Memory B cell (primary cell): ENCODE measurements around the gene GRK4.
"Not testable (repeated sequence)": the region's sequence is repeated elsewhere in the genome, so short reads cannot be mapped to it uniquely, and the experiment has no call there.

Experiments
- ATAC-seq: fragments of 150-1000 bp; cut with Tn5 transposase; 2 replicates; pipeline ENCODE4 v1.10.0; 2021; ENCODE audit warnings: low read depth, mild to moderate bottlenecking, moderate library complexity
- DNase-seq, 2 donors: peaks; one replicate each; pipeline ENCODE4 v3.0.0; 2022; ENCODE audit warnings: low spot score in 2 of 2
- H3K27ac Mint-ChIP-seq: one replicate; pipeline ENCODE4 v1.8.0; 2022; ENCODE audit warnings: mild to moderate bottlenecking, moderate library complexity, mixed read lengths
- H3K27me3 Mint-ChIP-seq: one replicate; pipeline ENCODE4 v1.8.0; 2022; ENCODE audit warnings: mixed read lengths
- H3K36me3 Mint-ChIP-seq: one replicate; pipeline ENCODE4 v1.8.0; 2022; ENCODE audit warnings: mild to moderate bottlenecking, mixed read lengths
- H3K4me1 Mint-ChIP-seq: one replicate; pipeline ENCODE4 v1.8.0; 2022; ENCODE audit warnings: mixed read lengths
- H3K4me3 Mint-ChIP-seq: one replicate; pipeline ENCODE4 v1.8.0; 2022; ENCODE audit warnings: mild to moderate bottlenecking, moderate library complexity, mixed read lengths
- H3K9me3 Mint-ChIP-seq: one replicate; pipeline ENCODE4 v1.8.0; 2022; ENCODE audit warnings: mixed read lengths

GRK4 gene

DNA sequence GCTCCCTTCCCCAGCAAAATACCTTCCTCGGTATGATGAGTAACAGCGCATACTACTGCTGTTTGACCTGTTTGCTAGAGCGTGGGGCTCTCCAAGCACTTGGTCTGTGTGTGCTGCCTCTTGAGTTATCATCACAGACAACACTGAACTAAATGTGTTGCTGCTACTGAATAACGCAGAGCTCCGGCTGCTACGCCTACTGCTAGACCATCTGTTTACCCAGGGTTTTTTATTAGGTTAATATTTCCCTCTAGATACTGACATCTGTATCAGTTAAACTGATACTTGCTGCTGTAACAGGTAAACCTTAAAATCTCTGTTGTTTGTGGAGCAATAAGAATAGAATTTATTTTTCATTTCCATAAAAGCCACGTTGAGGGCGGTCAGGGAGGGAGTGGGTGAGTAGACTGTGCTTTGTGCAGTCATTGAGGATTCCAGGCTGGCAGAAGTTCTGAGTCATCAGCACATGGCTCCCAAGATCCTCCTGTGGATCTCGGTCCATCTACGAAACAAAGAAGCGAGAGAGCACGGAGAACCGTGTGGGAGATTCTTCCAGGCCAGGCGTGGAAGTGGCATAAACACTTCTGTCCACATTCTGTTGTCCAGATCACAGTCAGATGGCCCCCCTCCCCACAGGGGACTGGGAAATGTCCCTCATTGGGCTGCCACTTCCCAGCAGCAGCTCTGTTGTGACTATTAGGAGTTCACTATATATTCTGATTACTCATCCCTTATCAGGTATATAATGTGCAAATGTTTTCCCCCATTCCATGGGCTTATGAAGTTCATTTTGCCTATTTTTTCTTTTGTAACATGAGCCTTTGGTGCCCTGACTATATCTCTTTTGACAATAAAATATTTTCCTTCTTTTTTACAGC, 14.1 kb downstream of the GRK4 start:
- no peak for DNase-seq
- Mint-ChIP-seq H3K4me1 (peaks cover 8% of the 10 kb centered on the region), H3K36me3 (peaks cover 2% of the 10 kb centered on the region), H3K27me3 (peaks cover 2% of the 10 kb centered on the region), H3K9me3 (peaks cover 3% of the 10 kb centered on the region), H3K27ac (no peak overlapping the region), H3K4me3 (no peak overlapping the region)
- ATAC-seq: no peak

DNA sequence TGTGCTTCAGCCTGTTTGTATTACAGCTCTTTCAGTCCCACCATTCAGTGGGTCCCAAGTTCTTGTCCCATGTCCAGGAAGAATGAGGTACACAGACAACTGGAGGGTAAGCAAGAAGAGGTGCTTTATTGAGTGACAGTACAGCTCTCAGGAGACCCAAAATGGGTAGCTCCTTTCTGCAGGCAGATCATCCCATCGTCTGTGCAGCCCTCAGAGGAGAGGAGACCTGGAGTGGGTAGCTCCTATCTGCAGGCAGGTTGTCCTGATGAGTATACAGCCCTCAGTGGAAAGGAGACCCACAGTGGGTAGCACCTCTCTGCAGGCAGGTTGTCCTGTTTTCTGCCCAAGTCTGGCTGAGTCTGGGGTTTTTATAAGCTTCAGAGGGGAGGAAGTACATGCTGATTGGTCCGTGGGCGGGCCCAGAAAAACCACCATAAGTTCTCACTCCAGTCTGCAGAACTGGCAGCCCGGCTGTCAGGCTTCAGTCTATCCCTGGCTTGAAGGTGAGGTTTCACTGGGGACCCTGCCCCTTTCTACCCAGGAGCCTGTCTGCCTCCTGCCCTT, 18.0 kb downstream of the GRK4 start:
- Mint-ChIP-seq H3K27me3 (no peaks in the 10 kb centered on the region), H3K4me3 (no peak overlapping the region), H3K36me3 (peaks cover 8% of the 10 kb centered on the region), H3K9me3 (peaks cover 13% of the 10 kb centered on the region), H3K27ac (no peak overlapping the region), H3K4me1 (peaks cover 3% of the 10 kb centered on the region)
- ATAC-seq (no peak), DNase-seq (no peak)

DNA sequence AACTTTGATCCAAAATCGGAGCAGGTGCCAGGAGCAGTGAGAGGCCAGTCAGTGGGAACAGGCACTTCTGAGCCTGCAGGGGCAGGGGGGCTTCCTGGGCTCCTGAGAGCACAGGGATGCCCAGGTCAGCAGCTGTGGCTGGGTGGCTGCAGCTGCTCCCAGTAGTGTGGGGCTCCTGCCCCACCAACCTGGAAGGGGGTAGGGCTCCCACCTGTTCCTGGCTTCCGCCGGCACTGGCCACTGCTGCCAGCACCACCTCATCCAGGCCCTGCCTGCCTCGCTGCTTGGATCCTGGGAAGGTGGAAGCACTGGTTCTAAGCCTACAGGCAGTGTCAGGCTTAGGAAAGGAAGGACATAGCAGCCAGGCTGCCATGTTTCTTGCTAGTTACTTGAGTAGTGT, 18.6 kb downstream of the GRK4 start:
- H3K4me3 Mint-ChIP-seq: no peak overlapping the region

DNA sequence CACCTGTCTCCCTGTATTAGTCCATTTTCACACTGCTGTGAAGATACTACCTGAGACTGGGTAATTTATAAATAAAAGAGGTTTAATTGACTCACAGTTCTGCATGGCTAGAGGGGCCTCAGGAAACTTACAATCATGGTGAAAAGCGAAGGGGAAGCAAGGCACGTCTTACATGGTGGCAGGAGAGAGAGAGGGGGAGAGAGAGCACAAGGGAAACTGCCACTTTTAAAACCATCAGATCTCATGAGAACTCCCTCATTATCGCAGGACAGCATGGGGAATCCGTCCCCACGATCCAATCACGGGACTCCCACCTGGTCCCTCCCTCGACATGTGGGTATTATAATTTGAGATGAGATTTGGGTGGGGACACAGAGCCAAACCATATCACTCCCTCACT, 20.3 kb downstream of the GRK4 start:
- H3K36me3 Mint-ChIP-seq, H3K4me1 Mint-ChIP-seq, H3K27ac Mint-ChIP-seq, DNase-seq, H3K27me3 Mint-ChIP-seq, ATAC-seq, H3K4me3 Mint-ChIP-seq: not testable (repeated sequence)
- peaks cover 13% of the 10 kb centered on the region for H3K9me3 Mint-ChIP-seq

More for the DNA sequence above, 18.6 kb downstream of the GRK4 start:
- H3K36me3 Mint-ChIP-seq: peaks cover 8% of the 10 kb centered on the region
- H3K4me1 Mint-ChIP-seq: peaks cover 3% of the 10 kb centered on the region
- no peak for DNase-seq
- no peak overlapping the region for H3K27ac Mint-ChIP-seq
- peaks cover 13% of the 10 kb centered on the region for H3K9me3 Mint-ChIP-seq
- H3K27me3 Mint-ChIP-seq: no peaks in the 10 kb centered on the region
- no peak for ATAC-seq

DNA sequence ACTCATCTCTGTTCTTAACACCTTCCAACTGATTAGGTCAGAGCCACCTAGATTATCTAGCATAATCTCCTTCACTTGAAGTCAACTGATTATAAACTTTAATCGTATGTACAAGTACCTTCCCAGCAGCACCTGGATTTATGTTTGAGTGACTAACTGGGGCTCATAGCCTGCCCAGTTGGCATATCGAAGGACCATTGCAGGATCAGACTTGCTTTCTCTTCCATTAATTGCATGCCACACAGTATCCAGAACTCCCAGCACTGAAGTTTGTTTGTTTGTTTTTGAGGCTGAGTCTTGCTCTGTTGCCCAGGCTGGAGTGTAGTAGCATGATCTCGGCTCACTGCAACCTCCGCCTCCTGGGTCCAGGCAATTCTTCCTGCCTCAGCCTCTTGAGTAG, 27.9 kb downstream of the GRK4 start:
- Mint-ChIP-seq H3K9me3 (no peaks in the 10 kb centered on the region), H3K27ac (no peak overlapping the region), H3K4me3 (no peak overlapping the region), H3K27me3 (no peaks in the 10 kb centered on the region), H3K4me1 (no peaks in the 10 kb centered on the region), H3K36me3 (no peaks in the 10 kb centered on the region)
- DNase-seq (no peak), ATAC-seq (no peak)

DNA sequence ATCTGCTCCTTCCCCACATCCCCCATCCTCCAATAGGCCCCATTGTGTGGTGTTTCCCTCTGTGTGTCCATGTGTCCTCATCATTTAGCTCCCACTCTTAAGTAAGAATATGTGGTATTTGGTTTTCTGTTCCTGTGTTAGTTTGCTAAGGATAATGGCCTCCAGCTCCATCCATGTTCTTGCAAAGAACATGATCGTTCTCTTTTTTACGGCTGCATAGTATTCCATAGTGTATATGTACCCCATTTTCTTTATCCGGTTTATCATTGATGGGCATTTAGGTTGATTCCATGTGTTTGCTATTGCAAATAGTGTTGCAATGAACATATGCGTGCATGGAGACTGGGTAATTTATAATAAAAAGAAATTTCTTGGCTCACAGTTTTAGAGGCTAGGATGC, 31.5 kb downstream of the GRK4 start:
- ATAC-seq (no peak), DNase-seq (no peak)
- no peaks in the 10 kb centered on the region for H3K9me3 Mint-ChIP-seq

DNA sequence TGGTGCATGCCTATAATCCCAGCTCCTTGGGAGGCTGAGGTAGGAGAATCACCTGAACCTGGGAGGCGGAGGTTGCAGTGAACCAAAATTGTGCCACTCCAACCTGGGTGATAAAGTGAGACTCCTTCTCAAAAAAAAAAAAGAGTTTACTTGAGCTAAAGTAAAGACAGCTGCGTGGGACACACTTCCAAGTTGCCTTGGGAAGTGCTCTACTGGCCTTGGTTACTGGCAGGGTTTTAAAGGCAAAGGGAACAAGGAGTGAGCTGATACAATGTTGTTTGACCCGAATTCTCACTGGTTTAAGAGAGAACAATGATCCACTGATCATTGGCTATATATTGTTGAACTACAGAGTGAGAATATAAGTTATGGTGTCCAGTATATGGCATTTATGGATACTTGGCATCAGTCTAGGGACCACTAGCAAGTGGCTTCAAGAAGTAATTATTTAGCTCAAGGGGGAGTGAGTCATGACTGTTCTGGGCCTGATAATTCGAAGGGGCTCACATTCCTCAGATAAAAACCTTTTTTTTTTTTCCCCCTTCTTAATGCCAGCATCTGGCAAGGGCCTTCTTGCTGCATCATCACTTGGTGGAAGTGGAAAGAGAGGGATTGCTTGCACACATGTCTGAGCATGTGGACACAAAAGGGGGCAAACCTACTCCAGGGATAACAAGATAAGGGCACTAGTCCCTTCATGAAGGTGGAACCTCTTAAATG, 32.3 kb downstream of the GRK4 start:
- Mint-ChIP-seq H3K4me3 (no peak overlapping the region), H3K36me3 (no peaks in the 10 kb centered on the region), H3K4me1 (peaks cover 7% of the 10 kb centered on the region), H3K9me3 (no peaks in the 10 kb centered on the region), H3K27ac (no peak overlapping the region), H3K27me3 (no peaks in the 10 kb centered on the region)
- no peak for DNase-seq
- no peak for ATAC-seq

More for the DNA sequence above, 31.5 kb downstream of the GRK4 start:
- Mint-ChIP-seq H3K4me3 (no peak overlapping the region), H3K36me3 (no peaks in the 10 kb centered on the region), H3K27ac (no peak overlapping the region), H3K4me1 (peaks cover 6% of the 10 kb centered on the region), H3K27me3 (no peaks in the 10 kb centered on the region)

DNA sequence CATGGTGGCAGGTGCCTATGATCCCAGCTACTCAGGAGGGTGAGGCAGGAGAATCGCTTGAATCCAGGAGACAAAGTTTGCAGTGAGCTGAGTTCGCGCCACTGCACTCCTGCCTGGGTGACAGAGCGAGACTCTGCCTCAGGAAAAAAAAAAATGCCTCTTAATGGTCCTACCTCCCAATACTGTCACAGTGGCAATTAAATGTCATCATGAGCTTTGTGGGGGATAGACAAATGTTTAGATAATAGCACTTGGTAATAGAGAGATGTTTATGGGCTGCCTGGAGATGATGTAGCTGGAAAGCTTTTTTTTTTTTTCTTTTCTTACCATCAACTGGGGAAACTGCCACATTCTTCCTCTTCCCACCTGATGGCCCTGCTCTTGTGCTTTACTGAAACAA, 33.0 kb downstream of the GRK4 start:
- ATAC-seq: no peak
- DNase-seq: no peak
- Mint-ChIP-seq H3K27ac (no peak overlapping the region), H3K27me3 (no peaks in the 10 kb centered on the region), H3K4me3 (no peak overlapping the region), H3K9me3 (no peaks in the 10 kb centered on the region), H3K4me1 (peaks cover 8% of the 10 kb centered on the region), H3K36me3 (no peaks in the 10 kb centered on the region)

DNA sequence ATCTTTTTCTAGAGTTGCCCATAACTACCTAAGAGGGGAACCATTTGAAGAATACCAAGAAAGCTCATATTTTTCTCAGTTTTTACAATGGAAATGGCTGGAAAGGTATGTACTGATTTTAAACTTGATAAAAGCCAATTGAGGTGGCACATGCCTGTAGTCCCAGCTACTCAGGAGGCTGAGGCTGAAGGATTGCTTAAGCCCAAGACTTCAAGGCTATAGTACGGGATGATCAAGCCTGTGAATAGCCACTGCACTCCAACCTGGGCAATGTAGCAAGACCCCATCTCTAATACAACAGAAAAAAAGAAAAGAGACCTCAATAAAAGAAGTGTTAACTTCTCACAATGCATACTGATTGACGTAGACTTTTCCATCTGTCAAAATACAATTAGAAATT, 44.4 kb downstream of the GRK4 start:
- Mint-ChIP-seq H3K4me3 (no peak overlapping the region), H3K4me1 (no peaks in the 10 kb centered on the region), H3K9me3 (no peaks in the 10 kb centered on the region), H3K27ac (no peak overlapping the region), H3K27me3 (peaks cover 6% of the 10 kb centered on the region), H3K36me3 (no peaks in the 10 kb centered on the region)
- no peak for DNase-seq
- no peak for ATAC-seq

DNA sequence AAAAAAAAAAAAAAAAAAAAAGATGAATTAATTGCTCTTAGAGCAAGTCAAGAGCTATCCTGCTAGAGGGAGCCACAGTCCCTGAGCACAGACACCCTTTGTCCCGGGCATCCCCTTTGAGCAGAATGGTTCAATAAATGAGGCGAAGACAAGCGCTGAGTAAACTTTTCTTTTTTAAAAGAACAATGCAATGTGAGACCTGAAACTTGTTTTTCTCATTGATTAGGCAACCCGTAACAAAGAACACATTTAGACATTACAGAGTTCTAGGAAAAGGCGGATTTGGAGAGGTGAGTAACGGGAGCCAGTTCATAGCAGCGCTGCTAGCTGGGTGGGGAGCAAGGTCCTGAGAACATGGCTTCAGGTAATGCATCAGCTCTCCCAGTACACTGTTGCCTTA, 46.1 kb downstream of the GRK4 start:
- no peak overlapping the region for H3K4me3 Mint-ChIP-seq
- no peaks in the 10 kb centered on the region for H3K4me1 Mint-ChIP-seq
- peak; percentile 94 for ATAC-seq

DNA sequence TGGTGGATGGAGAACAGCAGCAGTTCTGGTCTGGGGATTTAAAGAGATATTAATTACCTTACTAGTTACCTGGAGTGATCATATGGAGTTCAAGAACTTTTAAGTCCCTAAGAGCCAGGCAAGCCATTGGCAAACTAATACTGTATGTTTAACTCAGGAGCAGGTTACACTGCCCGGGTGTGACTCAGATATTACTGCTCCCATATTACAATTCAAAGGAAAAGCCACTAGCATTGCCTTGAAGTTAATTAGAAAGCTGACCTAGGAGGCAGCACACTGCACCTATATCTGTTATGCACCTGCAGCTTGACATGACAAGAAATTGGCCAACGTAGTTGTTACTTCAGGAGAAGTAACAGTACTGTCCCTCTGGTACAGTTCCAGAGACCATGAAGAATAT, 47.2 kb downstream of the GRK4 start:
- Mint-ChIP-seq H3K36me3 (peaks cover 2% of the 10 kb centered on the region), H3K27me3 (peaks cover 14% of the 10 kb centered on the region), H3K9me3 (no peaks in the 10 kb centered on the region), H3K4me1 (no peaks in the 10 kb centered on the region), H3K4me3 (no peak overlapping the region), H3K27ac (no peak overlapping the region)
- ATAC-seq: no peak
- no peak for DNase-seq

More for the DNA sequence above, 46.1 kb downstream of the GRK4 start:
- peak in 1 of 2 donors; percentile 18 for DNase-seq
- Mint-ChIP-seq H3K9me3 (no peaks in the 10 kb centered on the region), H3K36me3 (no peaks in the 10 kb centered on the region), H3K27me3 (peaks cover 14% of the 10 kb centered on the region), H3K27ac (peak overlapping the region; percentile 24)

DNA sequence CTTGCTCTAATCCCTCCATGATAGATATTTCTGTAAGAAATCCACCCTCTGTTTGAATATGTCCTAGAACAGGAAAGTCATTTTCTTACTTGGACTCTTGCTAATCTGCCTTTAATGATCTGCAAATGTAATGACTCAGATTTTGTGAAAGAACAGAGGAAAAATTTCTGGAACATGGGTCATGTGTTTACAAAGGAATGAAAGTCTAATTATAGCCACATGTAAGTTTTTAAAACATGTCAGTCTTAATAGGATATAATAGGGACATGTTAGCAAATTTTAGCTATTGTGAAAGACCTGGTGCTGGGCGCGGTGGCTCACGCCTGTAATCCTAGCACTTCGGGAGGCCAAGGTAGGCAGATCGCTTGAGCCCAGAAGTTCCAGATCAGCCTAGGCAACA, 47.6 kb downstream of the GRK4 start:
- H3K27ac Mint-ChIP-seq: no peak overlapping the region
- H3K4me3 Mint-ChIP-seq: no peak overlapping the region
- ATAC-seq (no peak), DNase-seq (no peak)
- peaks cover 2% of the 10 kb centered on the region for H3K36me3 Mint-ChIP-seq
- no peaks in the 10 kb centered on the region for H3K4me1 Mint-ChIP-seq
- H3K27me3 Mint-ChIP-seq: peaks cover 14% of the 10 kb centered on the region
- H3K9me3 Mint-ChIP-seq: no peaks in the 10 kb centered on the region

DNA sequence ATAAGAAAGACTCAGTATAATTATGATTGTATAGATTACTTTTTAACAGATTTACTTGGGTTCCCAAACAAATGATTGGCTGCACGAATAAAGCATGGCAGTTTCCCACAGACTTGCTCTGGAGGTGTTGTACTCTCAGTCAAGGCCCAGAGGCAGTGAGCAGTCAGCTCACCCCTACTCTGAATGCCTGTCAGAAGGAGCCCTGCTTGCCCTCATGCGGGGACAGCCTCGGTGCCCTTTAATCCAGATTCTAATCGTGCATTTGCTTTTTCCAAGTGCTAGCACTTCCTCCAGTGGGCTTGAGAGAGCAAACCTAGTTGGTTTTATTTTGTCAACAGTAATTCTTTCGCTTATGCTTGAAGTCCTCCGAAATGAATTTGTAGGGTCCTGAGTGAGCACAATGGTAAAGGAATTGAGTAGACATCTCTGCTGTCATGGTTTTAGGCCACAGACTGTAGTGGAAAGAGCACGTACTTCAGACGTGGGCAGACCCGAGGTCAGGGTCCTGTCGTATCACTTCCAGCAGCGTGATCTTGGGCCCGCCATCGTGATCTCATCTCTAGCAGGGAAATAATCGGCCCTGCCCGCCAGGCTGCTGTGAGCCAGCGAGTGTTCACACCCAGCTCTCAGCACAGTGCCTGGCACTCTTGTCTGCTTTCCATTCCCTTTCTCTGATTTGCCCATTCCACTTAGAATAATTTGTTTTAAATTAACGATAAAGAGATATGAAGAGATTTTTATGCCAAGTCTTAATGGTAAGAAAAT, 48.3 kb downstream of the GRK4 start:
- DNase-seq (no peak), ATAC-seq (no peak)
- Mint-ChIP-seq H3K9me3 (no peaks in the 10 kb centered on the region), H3K27me3 (peaks cover 15% of the 10 kb centered on the region), H3K36me3 (peaks cover 2% of the 10 kb centered on the region), H3K4me3 (no peak overlapping the region), H3K4me1 (no peaks in the 10 kb centered on the region), H3K27ac (no peak overlapping the region)

DNA sequence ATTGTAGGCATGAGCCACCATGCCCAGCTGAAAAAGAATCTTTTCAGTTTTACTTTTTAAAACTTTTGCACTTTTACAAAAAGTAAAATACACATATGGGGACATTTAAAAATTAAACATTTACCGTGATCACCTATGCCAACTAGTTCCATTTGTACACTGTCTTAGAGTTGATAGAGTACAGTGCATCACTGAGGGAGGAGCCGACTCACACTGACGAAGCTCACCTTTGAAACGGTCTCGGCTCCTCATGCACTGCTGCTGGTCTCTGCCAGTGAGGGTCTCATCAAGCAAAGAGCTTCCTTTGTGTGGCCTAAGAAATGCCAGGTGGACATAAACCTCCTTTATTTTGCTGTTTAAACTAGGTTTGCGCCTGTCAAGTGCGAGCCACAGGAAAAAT, 50.0 kb downstream of the GRK4 start:
- no peak for ATAC-seq
- H3K27me3 Mint-ChIP-seq: peaks cover 17% of the 10 kb centered on the region

More for the DNA sequence above, 50.0 kb downstream of the GRK4 start:
- DNase-seq: no peak
- H3K4me1 Mint-ChIP-seq: no peaks in the 10 kb centered on the region
- no peak overlapping the region for H3K27ac Mint-ChIP-seq
- no peak overlapping the region for H3K4me3 Mint-ChIP-seq
- H3K36me3 Mint-ChIP-seq: peaks cover 2% of the 10 kb centered on the region
- no peaks in the 10 kb centered on the region for H3K9me3 Mint-ChIP-seq
